D341Med (cell line): ENCODE results near the gene MICAL3.

ENCODE experiments used
- DNase-seq: peaks from one replicate; pipeline ENCODE4 v3.0.0; 2012; ENCODE audit warnings: low spot score

MICAL3 gene

GRCh38 chr22:17838180-17838865, 186.0 kb downstream of the MICAL3 start:
- no peak for DNase-seq

- DNase-seq = no peak
Observed at GRCh38 chr22:17836992-17837742, 187.2 kb downstream of the MICAL3 start.

GRCh38 chr22:17835256-17835655, 189.1 kb downstream of the MICAL3 start:
- no peak for DNase-seq

GRCh38 chr22:17833489-17833888, 190.9 kb downstream of the MICAL3 start:
- no peak for DNase-seq

- no peak for DNase-seq
Observed at GRCh38 chr22:17832665-17833064, 191.7 kb downstream of the MICAL3 start.

- DNase-seq = no peak
Observed at GRCh38 chr22:17831501-17832251, 192.7 kb downstream of the MICAL3 start.

- peak; percentile 90 for DNase-seq
Observed at GRCh38 chr22:17830043-17830961, 194.1 kb downstream of the MICAL3 start.

- no peak for DNase-seq
Observed at GRCh38 chr22:17829695-17830042, 194.7 kb downstream of the MICAL3 start.

- no peak for DNase-seq
Observed at GRCh38 chr22:17828502-17829080, 195.8 kb downstream of the MICAL3 start.

GRCh38 chr22:17827466-17827865, 196.9 kb downstream of the MICAL3 start:
- DNase-seq = no peak

- DNase-seq = no peak
Observed at GRCh38 chr22:17825876-17826550, 198.3 kb downstream of the MICAL3 start.

GRCh38 chr22:17824457-17824856, 199.9 kb downstream of the MICAL3 start:
- DNase-seq = no peak

- DNase-seq = no peak
Observed at GRCh38 chr22:17823964-17824363, 200.4 kb downstream of the MICAL3 start.

GRCh38 chr22:17823226-17823625, 201.1 kb downstream of the MICAL3 start:
- DNase-seq = no peak

GRCh38 chr22:17822087-17822486, 202.3 kb downstream of the MICAL3 start:
- no peak for DNase-seq

- no peak for DNase-seq
Observed at GRCh38 chr22:17820879-17821439, 203.4 kb downstream of the MICAL3 start.

GRCh38 chr22:17818649-17819048, 205.7 kb downstream of the MICAL3 start:
- no peak for DNase-seq

- DNase-seq = no peak
Observed at GRCh38 chr22:17818180-17818579, 206.2 kb downstream of the MICAL3 start.

- no peak for DNase-seq
Observed at GRCh38 chr22:17817511-17818065, 206.8 kb downstream of the MICAL3 start.

GRCh38 chr22:17817079-17817478, 207.3 kb downstream of the MICAL3 start:
- DNase-seq = no peak
